IMR-90 (cell line): ENCODE results near the gene TROAP. TPM values are rescaled to one million over a fixed set of nuclear protein-coding genes. Genes with fewer than 3 reads are reported as not detected.

Experiments
- ATAC-seq: fragments of 200-7000 bp; cut with Tn5 transposase; 2 replicates; pipeline ENCODE4 v1.9.1; 2020; ENCODE audit warnings: low read depth, mild to moderate bottlenecking, moderate library complexity
- BruUV-seq: library from RNA; stranded (reverse); fragments of 400-500 nt; replicated peaks from 2 replicates; lab custom pipeline; 2021; lab: Mats Ljungman, UMichigan
- CTCF ChIA-PET: fragments of 300-600 bp; formaldehyde crosslinking; extraction: SDS; loops from one replicate; lab custom pipeline; 2021; ENCODE audit warnings: antibody characterized with exemption; lab: Yijun Ruan, JAX
- POLR2A ChIA-PET: fragments of 300-600 bp; sonication (Branson Sonifier 250); formaldehyde crosslinking; loops from one replicate; lab custom pipeline; 2022; ENCODE audit warnings: antibody characterized with exemption; ENCODE audit not compliant: unreplicated experiment; lab: Charles Lee
- DNase-seq: peaks from one replicate; pipeline ENCODE4 v3.0.0; 2013
- H2AFZ ChIP-seq: replicated peaks from 2 replicates; pipeline ENCODE3; 2013; ENCODE audit warnings: low read length, mild to moderate bottlenecking; ENCODE audit not compliant: poor library complexity
- H2AK5ac ChIP-seq: 2 replicates; pipeline ENCODE4 v1.6.1; 2013; ENCODE audit warnings: low read depth, low read length, inconsistent platforms
- H2AK9ac ChIP-seq: replicated peaks from 2 replicates; pipeline ENCODE3; 2013; ENCODE audit warnings: mild to moderate bottlenecking, low read depth, low read length, moderate library complexity; ENCODE audit not compliant: poor library complexity
- H2BK120ac ChIP-seq: 2 replicates; pipeline ENCODE4 v1.6.1; 2013; ENCODE audit warnings: low read depth, low read length, inconsistent platforms
- H2BK15ac ChIP-seq: 3 replicates; pipeline ENCODE4 v1.6.1; 2013; ENCODE audit warnings: low read depth, low read length, inconsistent platforms
- H2BK20ac ChIP-seq: 2 replicates; pipeline ENCODE4 v1.6.1; 2013; ENCODE audit warnings: low read depth, mild to moderate bottlenecking, inconsistent platforms, low read length, moderate library complexity
- H2BK5ac ChIP-seq: 2 replicates; pipeline ENCODE4 v1.6.1; 2013; ENCODE audit warnings: mild to moderate bottlenecking, low read depth, low read length, inconsistent platforms; ENCODE audit not compliant: poor library complexity, severe bottlenecking
- H3K14ac ChIP-seq: replicated peaks from 2 replicates; pipeline ENCODE4 v1.6.1; 2013; ENCODE audit warnings: low read depth, low read length, inconsistent platforms
- H3K18ac ChIP-seq: 2 replicates; pipeline ENCODE4 v1.6.1; 2013; ENCODE audit warnings: low read depth, low read length, control low read depth
- H3K23ac ChIP-seq: 2 replicates; pipeline ENCODE4 v1.6.1; 2013; ENCODE audit warnings: low read depth, low read length, inconsistent platforms
- H3K27ac ChIP-seq: 2 replicates; pipeline ENCODE4 v1.5.1; 2013; ENCODE audit warnings: mild to moderate bottlenecking, control low read depth, low read length; ENCODE audit not compliant: insufficient read depth
- H3K27me3 ChIP-seq: 2 replicates; pipeline ENCODE4 v1.6.1; 2013; ENCODE audit warnings: low read length; ENCODE audit not compliant: control insufficient read depth, insufficient read depth
- H3K36me3 ChIP-seq: 2 replicates; pipeline ENCODE4 v1.6.1; 2013; ENCODE audit warnings: low read length, mixed read lengths; ENCODE audit not compliant: control insufficient read depth, insufficient read depth
- H3K4ac ChIP-seq: 2 replicates; pipeline ENCODE4 v1.6.1; 2013; ENCODE audit warnings: low read depth, low read length, inconsistent platforms
- H3K4me1 ChIP-seq: 2 replicates; pipeline ENCODE4 v1.6.1; 2013; ENCODE audit warnings: low read length, mixed read lengths; ENCODE audit not compliant: control insufficient read depth, insufficient read depth
- H3K4me2 ChIP-seq: 2 replicates; pipeline ENCODE4 v1.6.1; 2013; ENCODE audit warnings: low read depth, mild to moderate bottlenecking, control low read depth, low read length, moderate library complexity
- H3K4me3 ChIP-seq: 2 replicates; pipeline ENCODE4 v1.5.1; 2013; ENCODE audit warnings: low read depth, mild to moderate bottlenecking, control low read depth, low read length, moderate library complexity; ENCODE audit not compliant: insufficient read depth
- H3K56ac ChIP-seq: 2 replicates; pipeline ENCODE4 v1.6.1; 2013; ENCODE audit warnings: low read length, inconsistent platforms; ENCODE audit not compliant: insufficient read depth; ENCODE audit errors: extremely low read depth
- H3K79me1 ChIP-seq, 2 experiments: 2 replicates each; pipeline ENCODE4 v1.6.1; 2013; ENCODE audit warnings: low read length in 2 of 2, inconsistent platforms in 1 of 2, low read depth in 1 of 2
- H3K9ac ChIP-seq: 2 replicates; pipeline ENCODE4 v1.6.1; 2013; ENCODE audit warnings: low read depth, low read length, control low read depth
- H3K9me1 ChIP-seq: 2 replicates; pipeline ENCODE4 v1.6.1; 2013; ENCODE audit warnings: low read length, inconsistent platforms; ENCODE audit not compliant: insufficient read depth
- H3K9me3 ChIP-seq: 2 replicates; pipeline ENCODE4 v1.6.1; 2013; ENCODE audit warnings: low read length; ENCODE audit not compliant: control insufficient read depth, insufficient read depth
- H4K20me1 ChIP-seq: 2 replicates; pipeline ENCODE4 v1.6.1; 2013; ENCODE audit warnings: low read length, inconsistent platforms; ENCODE audit not compliant: insufficient read depth
- H4K5ac ChIP-seq: 2 replicates; pipeline ENCODE4 v1.6.1; 2013; ENCODE audit warnings: mild to moderate bottlenecking, low read depth, low read length, control low read depth
- H4K8ac ChIP-seq, 2 experiments: 2 replicates each; pipeline ENCODE4 v1.6.1; 2013; ENCODE audit warnings: low read depth in 2 of 2, low read length in 2 of 2, control low read depth in 1 of 2, inconsistent platforms in 1 of 2
- H4K91ac ChIP-seq: 2 replicates; pipeline ENCODE4 v1.6.1; 2013; ENCODE audit warnings: low read depth, low read length, inconsistent platforms; ENCODE audit not compliant: insufficient read depth
- BHLHE40 ChIP-seq: fragments of 150-350 bp; IDR thresholded peaks from 2 replicates; pipeline ENCODE4 v1.6.1; 2016; ENCODE audit warnings: mild to moderate bottlenecking, low read depth, low read length
- CEBPB ChIP-seq: IDR thresholded peaks from 2 replicates; pipeline ENCODE4 v1.6.1; 2012; ENCODE audit warnings: low read depth, low read length, improper control_type of control experiment
- CHD1 ChIP-seq: IDR thresholded peaks from 2 replicates; pipeline ENCODE4 v1.6.1; 2012; ENCODE audit warnings: low read depth, low read length, improper control_type of control experiment
- CTCF ChIP-seq: conservative IDR thresholded peaks from 2 replicates; pipeline ENCODE4 v1.5.1; 2012; ENCODE audit warnings: mild to moderate bottlenecking, low read depth, low read length, improper control_type of control experiment
- ELK1 ChIP-seq: fragments of 150-350 bp; IDR thresholded peaks from 2 replicates; pipeline ENCODE4 v1.6.1; 2016; ENCODE audit warnings: low read depth, mild to moderate bottlenecking, low read length, moderate library complexity, borderline replicate concordance
- FOS ChIP-seq: fragments of 150-350 bp; IDR thresholded peaks from 2 replicates; pipeline ENCODE4 v1.6.1; 2016; ENCODE audit warnings: low read depth, low read length
- MAFK ChIP-seq: IDR thresholded peaks from 2 replicates; pipeline ENCODE4 v1.6.1; 2012; ENCODE audit warnings: low read depth, low read length, improper control_type of control experiment
- MXI1 ChIP-seq: IDR thresholded peaks from 2 replicates; pipeline ENCODE4 v1.6.1; 2012; ENCODE audit warnings: low read depth, mild to moderate bottlenecking, low read length, moderate library complexity, borderline replicate concordance
- NFE2L2 ChIP-seq: fragments of 150-350 bp; IDR thresholded peaks from 2 replicates; pipeline ENCODE4 v1.6.1; 2016; ENCODE audit warnings: low read depth, mild to moderate bottlenecking, low read length
- POLR2A ChIP-seq: IDR thresholded peaks from 2 replicates; pipeline ENCODE4 v1.6.1; 2012; ENCODE audit warnings: mild to moderate bottlenecking, low read depth, low read length
- RAD21 ChIP-seq: IDR thresholded peaks from 2 replicates; pipeline ENCODE4 v1.6.1; 2012; ENCODE audit warnings: low read length, improper control_type of control experiment
- RCOR1 ChIP-seq: IDR thresholded peaks from 2 replicates; pipeline ENCODE4 v1.6.1; 2012; ENCODE audit warnings: mild to moderate bottlenecking, low read length, improper control_type of control experiment; ENCODE audit not compliant: insufficient replicate concordance
- RFX5 ChIP-seq: IDR thresholded peaks from 2 replicates; pipeline ENCODE4 v1.8.0; 2012; ENCODE audit warnings: low read depth, mild to moderate bottlenecking, low read length, moderate library complexity
- SMC3 ChIP-seq: fragments of 150-350 bp; IDR thresholded peaks from 2 replicates; pipeline ENCODE4 v1.6.1; 2016; ENCODE audit warnings: low read depth, mild to moderate bottlenecking, antibody characterized with exemption, low read length, moderate library complexity
- USF2 ChIP-seq: fragments of 150-350 bp; IDR thresholded peaks from 2 replicates; pipeline ENCODE4 v1.6.1; 2017; ENCODE audit warnings: mild to moderate bottlenecking, antibody characterized with exemption, low read length, low read depth
- WGBS, 2 experiments: methylation state at CpG; one replicate each; pipeline versions ENCODE4 v1.1.5 to v1.1.7; 2013; ENCODE audit warnings: missing lambda C conversion rate in 2 of 2; ENCODE audit not compliant: insufficient read length in 1 of 2; ENCODE audit errors: extremely low coverage in 2 of 2; 5-methylcytosine and 5-hydroxymethylcytosine counted together
- dilution Hi-C: fragments of 300-500 bp; cut with HindIII; formaldehyde crosslinking; loops from one replicate; pipeline ENCODE4 v1.14.3; 2018; ENCODE audit warnings: low sequenced_read_pairs; ENCODE audit not compliant: unreplicated experiment
- in situ Hi-C: fragments of 300-500 bp; cut with MboI; formaldehyde crosslinking; loops from 3 replicates; pipeline ENCODE4 v1.14.3; 2019; ENCODE audit warnings: low sequenced_read_pairs, inconsistent platforms, mixed read lengths
- intact Hi-C: fragments of 100-400 bp; cut with micrococcal nuclease; formaldehyde crosslinking; loops from 2 replicates; pipeline ENCODE4 v1.10.0; 2022
- polyA plus RNA-seq, 3 experiments: library from polyadenylated mRNA; depleted of rRNA; stranded (reverse); fragments of >200 nt; gene quantifications; 2 replicates each; pipeline ENCODE4 v1.2.3, GENCODE V29; 2012; ENCODE audit warnings: low replicate concordance in 1 of 3
- total RNA-seq: library from RNA; depleted of rRNA; stranded (reverse); fragments of >200 nt; gene quantifications from 2 replicates; pipeline ENCODE4 v1.2.3, GENCODE V29; 2012

The TROAP gene
- total and polyA plus RNA-seq, 2 of the 4 experiments (the other 2 are of a cell fraction), result 21.5 to 29.3 TPM

- WGBS, 2 experiments, result 0% methylated on average over 2 of the region's 19 CpGs; no CpG with 5 or more reads in 1 of the 2 experiments
- no peak for TF ChIP-seq SMC3
- no peak for TF ChIP-seq RFX5
- TF ChIP-seq RAD21, result no peak
- no peak for TF ChIP-seq FOS
- TF ChIP-seq MXI1, result no peak
- TF ChIP-seq CEBPB, result no peak
- no peak for TF ChIP-seq CTCF
- TF ChIP-seq NFE2L2, result no peak
- TF ChIP-seq BHLHE40, result no peak
- TF ChIP-seq ELK1, result no peak
- TF ChIP-seq RCOR1, result no peak
- no peak for TF ChIP-seq POLR2A
- TF ChIP-seq USF2, result no peak
- TF ChIP-seq MAFK, result no peak
- TF ChIP-seq CHD1, result no peak
Observed at GRCh38 chr12:49323524-49324097, 556 bp downstream of the TROAP start.

More at GRCh38 chr12:49323524-49324097, 556 bp downstream of the TROAP start:
- H3K56ac ChIP-seq, result peak overlapping the region; percentile 62; the same call in 1 of the 2 replicates
- peak overlapping the region; percentile 79 for H2AK9ac ChIP-seq
- no peak overlapping the region for H2BK5ac ChIP-seq
- no peaks in the 10 kb centered on the region; the same call in 1 of the 2 replicates for H3K9me1 ChIP-seq
- no peaks in the 10 kb centered on the region for H3K36me3 ChIP-seq
- peak overlapping the region; percentile 95 for H2AFZ ChIP-seq
- H3K18ac ChIP-seq, result no peak overlapping the region
- peaks cover 9 to 41% of the 10 kb centered on the region in 2 experiments; a peak in 3 of 4 replicates for H3K79me1 ChIP-seq
- no peak overlapping the region for H2BK120ac ChIP-seq
- H3K4me2 ChIP-seq, result peak overlapping the region; percentile 92
- no TSS peak for BruUV-seq
- H3K9me3 ChIP-seq, result no peaks in the 10 kb centered on the region
- intact Hi-C loops, result no loop called here
- peak overlapping the region; percentile 34; the same call in 1 of the 2 replicates for H3K27ac ChIP-seq
- CTCF ChIA-PET, result interaction anchor here (0.9 to 1.7 kb wide), 2 partner anchors 13 to 24 kb away, joined by 3 to 9 read pairs; partner anchors contain the start of gene C1QL4
- ATAC-seq (no peak), DNase-seq (no peak)
- H2BK15ac ChIP-seq, result no peak overlapping the region
- H3K4ac ChIP-seq, result peak overlapping the region; percentile 77
- H3K4me3 ChIP-seq, result peak overlapping the region; percentile 65
- H3K14ac ChIP-seq, result no peak overlapping the region
- H3K4me1 ChIP-seq, result peaks cover 9% of the 10 kb centered on the region; the same call in 1 of the 2 replicates
- peak overlapping the region in 1 of 2 experiments; percentile 17; a peak in 2 of 4 replicates for H4K8ac ChIP-seq
- H4K91ac ChIP-seq, result peak overlapping the region; percentile 73; the same call in 1 of the 2 replicates
- no peak overlapping the region for H2BK20ac ChIP-seq
- H3K9ac ChIP-seq, result peak overlapping the region; percentile 57; the same call in 1 of the 2 replicates
- no peaks in the 10 kb centered on the region for H4K20me1 ChIP-seq
- H2AK5ac ChIP-seq, result peak overlapping the region; percentile 70; the same call in 1 of the 2 replicates
- in situ Hi-C loops, result no loop called here
- POLR2A ChIA-PET, result interaction anchor here (1.6 kb wide), 1 partner anchor 8 kb away, joined by 4 read pairs; no protein-coding TSS in a partner anchor
- no peak overlapping the region for H4K5ac ChIP-seq
- dilution Hi-C loops, result no loop called here
- no peak overlapping the region; the same call in 1 of the 2 replicates for H3K23ac ChIP-seq
- H3K27me3 ChIP-seq, result no peaks in the 10 kb centered on the region
